ENCODE measurements around the gene YPEL1. TPM values are rescaled to one million over a fixed set of nuclear protein-coding genes. Genes with fewer than 3 reads are reported as not detected.

Gene YPEL1
- polyA plus RNA-seq, 3 donors = 1.0 to 2.3 (median 2.0) TPM

DNA sequence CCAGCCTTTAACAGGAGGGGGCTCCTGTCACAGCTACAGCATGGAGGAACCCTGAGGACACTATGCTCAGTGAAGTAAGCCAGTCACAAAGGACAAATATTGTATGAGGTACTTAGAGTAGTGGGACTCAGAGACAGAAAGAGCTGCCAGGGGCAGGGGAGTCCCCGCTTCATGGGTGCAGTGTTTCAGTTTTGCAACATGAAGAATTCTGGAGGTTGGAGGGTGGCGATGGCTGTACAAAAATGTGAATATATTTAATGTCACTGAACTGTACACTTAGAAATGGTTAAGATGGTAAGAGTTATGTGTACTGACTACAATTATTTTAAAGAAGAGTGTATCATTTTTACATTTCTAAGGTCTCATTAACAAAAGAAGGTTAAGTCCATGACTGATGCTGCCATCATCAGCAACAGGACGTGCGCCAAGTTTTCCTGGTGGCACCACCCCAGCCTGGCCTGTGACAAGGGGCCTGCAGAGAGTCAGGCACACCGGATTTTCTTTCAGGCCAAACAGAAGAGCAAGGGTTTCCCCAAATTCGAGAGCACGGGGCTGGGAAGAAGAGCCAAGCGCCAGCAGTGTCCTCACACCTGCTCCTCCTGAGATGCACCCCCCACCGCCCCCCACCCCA lies 22.1 kb downstream of the YPEL1 start:
- Histone ChIP-seq H3K27ac (ENCODE audit: low read depth in 1 of 2, low read length in 2 of 2) (no peak overlapping the region), H4K20me1 (ENCODE audit: insufficient read depth, low read length) (no peaks in the 10 kb centered on the region), H3K27me3 (ENCODE audit: control insufficient read depth in 2 of 2, insufficient read depth in 2 of 2, low read length in 2 of 2) (no peaks in the 10 kb centered on the region), H3K9me3 (replicated peaks in 1 of 2; ENCODE audit: control insufficient read depth in 1 of 2, insufficient read depth in 1 of 2, low read length in 2 of 2) (no peaks in the 10 kb centered on the region), H3K4me1 (ENCODE audit: control insufficient read depth in 1 of 2, insufficient read depth in 2 of 2, low read length in 2 of 2) (peaks cover 0 to 7% of the 10 kb centered on the region in 2 donors), H3K4me3 (replicated peaks in 1 of 3; ENCODE audit: low read depth in 2 of 3, low read length in 3 of 3) (no peak overlapping the region), H3K9ac (ENCODE audit: insufficient read depth, low read length, poor library complexity, severe bottlenecking) (no peak overlapping the region), H3K36me3 (replicated peaks in 1 of 2; ENCODE audit: control insufficient read depth in 1 of 2, insufficient read depth in 2 of 2, low read length in 2 of 2) (no peaks in the 10 kb centered on the region), H3K79me2 (ENCODE audit: insufficient read depth, low read length) (no peaks in the 10 kb centered on the region), H3K4me2 (replicated peaks; ENCODE audit: extremely low read depth, low read length, poor library complexity, severe bottlenecking) (no peak overlapping the region), H2AFZ (ENCODE audit: insufficient read depth, low read depth, low read length, poor library complexity, severe bottlenecking) (peak overlapping the region; percentile 47)
- Mint-ChIP-seq H3K36me3 (peaks cover 0 to 9% of the 10 kb centered on the region in 2 donors), H3K27me3 (ENCODE audit: low read depth in 3 of 3) (peaks cover 0 to 2% (median 0%) of the 10 kb centered on the region in 3 donors), H3K27ac (peak overlapping the region in 1 of 7 donors; percentile 16), H3K9me3 (no peaks in the 10 kb centered on the region), H3K4me1 (peaks cover 14% of the 10 kb centered on the region), H3K4me3 (no peak overlapping the region)
- DNase-seq = no peak
- intact Hi-C loops (cut with micrococcal nuclease) = loop anchor here (2.0 kb wide), 1 partner anchor 239 kb away; the partner anchor contains the start of gene PPM1F (in 2 of the 2)
- WGBS (ENCODE audit: insufficient coverage) = 80% methylated on average over 6 of the region's 9 CpGs
- TF ChIP-seq, protein P1, sequence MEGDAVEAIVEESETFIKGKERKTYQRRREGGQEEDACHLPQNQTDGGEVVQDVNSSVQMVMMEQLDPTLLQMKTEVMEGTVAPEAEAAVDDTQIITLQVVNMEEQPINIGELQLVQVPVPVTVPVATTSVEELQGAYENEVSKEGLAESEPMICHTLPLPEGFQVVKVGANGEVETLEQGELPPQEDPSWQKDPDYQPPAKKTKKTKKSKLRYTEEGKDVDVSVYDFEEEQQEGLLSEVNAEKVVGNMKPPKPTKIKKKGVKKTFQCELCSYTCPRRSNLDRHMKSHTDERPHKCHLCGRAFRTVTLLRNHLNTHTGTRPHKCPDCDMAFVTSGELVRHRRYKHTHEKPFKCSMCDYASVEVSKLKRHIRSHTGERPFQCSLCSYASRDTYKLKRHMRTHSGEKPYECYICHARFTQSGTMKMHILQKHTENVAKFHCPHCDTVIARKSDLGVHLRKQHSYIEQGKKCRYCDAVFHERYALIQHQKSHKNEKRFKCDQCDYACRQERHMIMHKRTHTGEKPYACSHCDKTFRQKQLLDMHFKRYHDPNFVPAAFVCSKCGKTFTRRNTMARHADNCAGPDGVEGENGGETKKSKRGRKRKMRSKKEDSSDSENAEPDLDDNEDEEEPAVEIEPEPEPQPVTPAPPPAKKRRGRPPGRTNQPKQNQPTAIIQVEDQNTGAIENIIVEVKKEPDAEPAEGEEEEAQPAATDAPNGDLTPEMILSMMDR (IDR thresholded peaks at IDR 0.05) = peak; percentile 29

DNA sequence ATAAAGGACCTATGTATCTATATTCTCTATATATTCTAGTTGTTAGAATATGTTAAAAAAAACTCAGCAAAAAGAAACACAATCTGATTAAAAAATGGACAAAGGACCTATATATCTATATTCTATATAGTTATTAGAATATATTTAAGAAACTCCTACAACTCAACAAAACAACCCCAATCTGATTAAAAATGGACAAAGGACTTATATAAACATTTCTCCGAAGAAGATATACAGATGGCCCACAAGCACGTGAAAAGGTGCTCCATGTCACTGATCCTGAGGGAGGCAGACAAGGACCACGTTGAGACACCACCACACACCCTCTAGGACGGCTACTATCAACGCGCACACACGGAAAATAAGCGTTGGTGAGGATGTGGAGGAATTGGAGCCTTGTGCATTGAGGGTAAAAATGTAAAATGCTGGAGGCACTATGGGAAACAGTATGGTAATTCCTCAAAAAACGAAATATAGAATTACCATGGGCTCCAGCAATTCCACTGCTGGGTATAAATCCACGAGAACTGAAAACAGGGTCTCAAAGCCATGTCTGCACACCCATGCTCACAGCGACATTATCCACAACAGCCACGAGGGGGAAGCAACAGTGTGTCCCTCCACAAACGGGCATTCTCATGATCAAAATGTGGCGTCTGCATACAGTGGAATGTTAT lies 22.7 kb downstream of the YPEL1 start:
- Histone ChIP-seq H3K4me3 (replicated peaks in 1 of 3; ENCODE audit: low read depth in 2 of 3, low read length in 3 of 3) (no peak overlapping the region), H3K27ac (ENCODE audit: low read depth in 1 of 2, low read length in 2 of 2) (no peak overlapping the region), H4K20me1 (ENCODE audit: insufficient read depth, low read length) (no peaks in the 10 kb centered on the region), H2AFZ (ENCODE audit: insufficient read depth, low read depth, low read length, poor library complexity, severe bottlenecking) (peak overlapping the region; percentile 47), H3K9ac (ENCODE audit: insufficient read depth, low read length, poor library complexity, severe bottlenecking) (no peak overlapping the region), H3K9me3 (replicated peaks in 1 of 2; ENCODE audit: control insufficient read depth in 1 of 2, insufficient read depth in 1 of 2, low read length in 2 of 2) (no peaks in the 10 kb centered on the region), H3K36me3 (replicated peaks in 1 of 2; ENCODE audit: control insufficient read depth in 1 of 2, insufficient read depth in 2 of 2, low read length in 2 of 2) (no peaks in the 10 kb centered on the region), H3K4me2 (replicated peaks; ENCODE audit: extremely low read depth, low read length, poor library complexity, severe bottlenecking) (no peak overlapping the region), H3K27me3 (ENCODE audit: control insufficient read depth in 2 of 2, insufficient read depth in 2 of 2, low read length in 2 of 2) (no peaks in the 10 kb centered on the region), H3K79me2 (ENCODE audit: insufficient read depth, low read length) (no peaks in the 10 kb centered on the region), H3K4me1 (ENCODE audit: control insufficient read depth in 1 of 2, insufficient read depth in 2 of 2, low read length in 2 of 2) (peaks cover 0 to 7% of the 10 kb centered on the region in 2 donors)
- TF ChIP-seq, protein P1 (IDR thresholded peaks at IDR 0.05) = peak; percentile 73
- Mint-ChIP-seq H3K27ac (peak overlapping the region in 2 of 7 donors; percentile 16 to 73), H3K4me1 (peaks cover 14% of the 10 kb centered on the region), H3K9me3 (no peaks in the 10 kb centered on the region), H3K4me3 (no peak overlapping the region), H3K27me3 (ENCODE audit: low read depth in 3 of 3) (peaks cover 0 to 2% (median 0%) of the 10 kb centered on the region in 3 donors), H3K36me3 (peaks cover 0 to 9% of the 10 kb centered on the region in 2 donors)
- intact Hi-C loops (cut with micrococcal nuclease) = loop anchor here (2.0 kb wide), 1 partner anchor 240 kb away; the partner anchor contains the start of gene PPM1F (in 2 of the 2)
- peak; percentile 36 to 54 (median 48) for DNase-seq
- WGBS (ENCODE audit: insufficient coverage) = 13% methylated on average over 5 of the region's 14 CpGs

All from CD14-positive monocyte (primary cell).